Measurements from ENCODE around the gene SBF2. TPM values are rescaled to one million over a fixed set of nuclear protein-coding genes. Genes with fewer than 3 reads are reported as not detected.

SBF2 gene
- total RNA-seq, 1 donor from 2014 or later: 38.5 TPM

GRCh38 chr11:9927670-9928069 lies 366.3 kb downstream of the SBF2 start:
- Histone ChIP-seq H3K4me3 (no peak overlapping the region), H3K27ac (no peak overlapping the region), H3K36me3 (no peaks in the 10 kb centered on the region), H3K27me3 (no peaks in the 10 kb centered on the region), H3K9me3 (no peaks in the 10 kb centered on the region), H3K4me1 (peaks cover 2% of the 10 kb centered on the region)
- DNase-seq (no peak), ATAC-seq (no peak)
- TF ChIP-seq CTCF (IDR thresholded peaks at IDR 0.05): no peak
- intact Hi-C loops (cut with DNase I): no loop called here

DNA sequence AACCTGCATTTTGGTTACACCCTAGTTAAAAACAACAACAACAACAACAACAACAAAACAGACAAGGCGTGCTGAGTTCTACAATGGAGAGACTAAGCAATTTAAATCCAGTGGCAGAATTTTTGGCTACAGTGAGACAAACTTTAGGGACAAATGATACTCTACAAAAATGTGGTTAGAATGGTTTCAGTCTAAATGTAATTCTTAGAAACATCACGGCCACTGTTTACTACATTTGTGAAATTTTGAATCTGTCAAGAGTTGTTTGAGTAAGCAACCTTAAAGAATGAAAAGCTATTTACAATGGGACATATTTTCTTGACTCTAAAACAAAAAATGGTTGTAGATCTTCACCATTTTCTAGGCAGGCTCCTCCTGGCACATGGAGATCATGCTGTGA lies 370.7 kb downstream of the SBF2 start:
- no peak for TF ChIP-seq CTCF (IDR thresholded peaks at IDR 0.05)
- ATAC-seq (no peak), DNase-seq (no peak)
- no peaks in the 10 kb centered on the region for H3K9me3 ChIP-seq
- peaks cover 3% of the 10 kb centered on the region for H3K4me1 ChIP-seq
- no peaks in the 10 kb centered on the region for H3K27me3 ChIP-seq
- no peak overlapping the region for H3K27ac ChIP-seq
- no peak overlapping the region for H3K4me3 ChIP-seq
- intact Hi-C loops (cut with DNase I): no loop called here
- H3K36me3 ChIP-seq: no peaks in the 10 kb centered on the region

- DNase-seq: no peak
- no peak for TF ChIP-seq CTCF (IDR thresholded peaks at IDR 0.05)
- Histone ChIP-seq H3K36me3 (no peaks in the 10 kb centered on the region), H3K27ac (no peak overlapping the region), H3K27me3 (no peaks in the 10 kb centered on the region), H3K9me3 (no peaks in the 10 kb centered on the region), H3K4me3 (no peak overlapping the region), H3K4me1 (peaks cover 3% of the 10 kb centered on the region)
- peak; percentile 24 for ATAC-seq
- intact Hi-C loops (cut with DNase I): no loop called here
These were observed 371.2 kb downstream of the SBF2 start for GRCh38 chr11:9922806-9923205.

DNA sequence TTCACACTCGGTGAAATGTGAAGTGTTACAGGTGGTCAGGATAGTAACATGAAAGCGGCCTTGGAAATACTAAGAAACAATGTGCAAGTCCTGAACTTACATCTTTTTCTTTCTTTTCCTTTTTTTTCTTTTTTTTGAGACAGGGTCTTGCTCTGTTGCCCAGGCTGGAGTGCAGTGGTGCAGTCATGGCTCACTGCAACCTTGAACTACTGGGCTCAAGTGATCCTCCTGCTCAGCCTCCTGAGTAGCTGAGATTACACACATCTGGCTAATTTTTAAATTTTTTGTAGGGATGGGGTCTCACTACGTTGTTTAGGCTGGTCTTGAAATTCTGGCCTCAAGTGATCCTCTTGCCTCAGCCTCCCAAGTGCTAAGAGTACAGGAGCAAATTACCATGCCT lies 377.5 kb downstream of the SBF2 start:
- H3K9me3 ChIP-seq: no peaks in the 10 kb centered on the region
- H3K4me1 ChIP-seq: no peaks in the 10 kb centered on the region
- TF ChIP-seq CTCF (IDR thresholded peaks at IDR 0.05): no peak
- no peaks in the 10 kb centered on the region for H3K27me3 ChIP-seq
- H3K27ac ChIP-seq: no peak overlapping the region
- no peak overlapping the region for H3K4me3 ChIP-seq
- H3K36me3 ChIP-seq: no peaks in the 10 kb centered on the region
- DNase-seq: no peak
- no peak for ATAC-seq
- intact Hi-C loops (cut with DNase I): no loop called here

- Histone ChIP-seq H3K27ac (no peak overlapping the region), H3K27me3 (no peaks in the 10 kb centered on the region), H3K36me3 (no peaks in the 10 kb centered on the region), H3K4me3 (no peak overlapping the region), H3K4me1 (no peaks in the 10 kb centered on the region), H3K9me3 (no peaks in the 10 kb centered on the region)
- intact Hi-C loops (cut with DNase I): no loop called here
- no peak for ATAC-seq
- TF ChIP-seq CTCF (IDR thresholded peaks at IDR 0.05): no peak
- DNase-seq: no peak
These were observed 380.0 kb downstream of the SBF2 start for GRCh38 chr11:9914064-9914463.

All from upper lobe of right lung (tissue), 1 donor.